ENCODE measurements around the gene IL1RAP. TPM values are rescaled to one million over a fixed set of nuclear protein-coding genes. Genes with fewer than 3 reads are reported as not detected.

Gene IL1RAP
- total RNA-seq, 2 experiments from 2014 or later = 13.7 to 14.7 TPM

DNA sequence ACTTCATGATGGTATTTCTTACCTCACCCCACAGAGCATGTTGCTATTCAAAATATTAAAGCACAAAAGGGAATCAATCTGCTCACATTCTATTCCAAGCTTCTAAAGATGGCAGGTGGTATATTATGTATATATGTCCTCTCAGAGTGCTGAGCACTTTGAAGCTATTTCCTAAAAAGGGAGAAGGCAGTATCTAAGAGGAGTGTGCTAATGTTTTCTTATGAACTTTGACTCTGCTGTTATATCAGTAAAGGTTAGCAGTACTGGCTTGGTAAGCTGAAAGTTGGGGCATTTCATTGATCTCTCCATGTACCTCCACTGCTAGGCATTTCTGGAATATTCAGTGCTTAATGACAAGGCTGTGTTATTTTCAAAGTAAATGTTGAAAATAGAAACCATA is 43.4 kb downstream of the IL1RAP start:
- Histone ChIP-seq H3K27ac (ENCODE audit: low read depth in 1 of 2, low read length in 2 of 2) (no peak overlapping the region), H3K4me1 (ENCODE audit: insufficient read depth, low read length) (no peaks in the 10 kb centered on the region), H3K9me3 (ENCODE audit: control insufficient read depth in 1 of 2, insufficient read depth in 1 of 2, low read length in 2 of 2) (peaks cover 0 to 6% of the 10 kb centered on the region in 2 experiments), H3K27me3 (ENCODE audit: control insufficient read depth in 1 of 2, insufficient read depth in 2 of 2, low read length in 2 of 2) (no peaks in the 10 kb centered on the region), H3K36me3 (ENCODE audit: insufficient read depth, low read length) (no peaks in the 10 kb centered on the region), H3K4me3 (ENCODE audit: low read length) (no peak overlapping the region)
- POLR2A ChIA-PET = interaction anchor here (0.7 kb wide), 1 partner anchor 19 kb away, joined by 3 read pairs; no protein-coding TSS in a partner anchor
- DNase-seq (no peak), ATAC-seq (ENCODE audit: poor library complexity) (no peak)
- CTCF ChIA-PET = no interaction called here
- intact Hi-C loops (cut with DNase I, micrococcal nuclease) = no loop called here
- no peak overlapping the region for H3K27ac Mint-ChIP-seq
- H3K4me3 Mint-ChIP-seq = no peak overlapping the region
- H3K9me3 Mint-ChIP-seq = peaks cover 2% of the 10 kb centered on the region
- peaks cover 59% of the 10 kb centered on the region for H3K36me3 Mint-ChIP-seq (ENCODE audit: low read depth)
- H3K4me1 Mint-ChIP-seq (ENCODE audit: low read depth) = no peaks in the 10 kb centered on the region
- H3K27me3 Mint-ChIP-seq = no peaks in the 10 kb centered on the region
- TF ChIP-seq, protein P1, sequence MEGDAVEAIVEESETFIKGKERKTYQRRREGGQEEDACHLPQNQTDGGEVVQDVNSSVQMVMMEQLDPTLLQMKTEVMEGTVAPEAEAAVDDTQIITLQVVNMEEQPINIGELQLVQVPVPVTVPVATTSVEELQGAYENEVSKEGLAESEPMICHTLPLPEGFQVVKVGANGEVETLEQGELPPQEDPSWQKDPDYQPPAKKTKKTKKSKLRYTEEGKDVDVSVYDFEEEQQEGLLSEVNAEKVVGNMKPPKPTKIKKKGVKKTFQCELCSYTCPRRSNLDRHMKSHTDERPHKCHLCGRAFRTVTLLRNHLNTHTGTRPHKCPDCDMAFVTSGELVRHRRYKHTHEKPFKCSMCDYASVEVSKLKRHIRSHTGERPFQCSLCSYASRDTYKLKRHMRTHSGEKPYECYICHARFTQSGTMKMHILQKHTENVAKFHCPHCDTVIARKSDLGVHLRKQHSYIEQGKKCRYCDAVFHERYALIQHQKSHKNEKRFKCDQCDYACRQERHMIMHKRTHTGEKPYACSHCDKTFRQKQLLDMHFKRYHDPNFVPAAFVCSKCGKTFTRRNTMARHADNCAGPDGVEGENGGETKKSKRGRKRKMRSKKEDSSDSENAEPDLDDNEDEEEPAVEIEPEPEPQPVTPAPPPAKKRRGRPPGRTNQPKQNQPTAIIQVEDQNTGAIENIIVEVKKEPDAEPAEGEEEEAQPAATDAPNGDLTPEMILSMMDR (IDR thresholded peaks at IDR 0.05) = no peak

DNA sequence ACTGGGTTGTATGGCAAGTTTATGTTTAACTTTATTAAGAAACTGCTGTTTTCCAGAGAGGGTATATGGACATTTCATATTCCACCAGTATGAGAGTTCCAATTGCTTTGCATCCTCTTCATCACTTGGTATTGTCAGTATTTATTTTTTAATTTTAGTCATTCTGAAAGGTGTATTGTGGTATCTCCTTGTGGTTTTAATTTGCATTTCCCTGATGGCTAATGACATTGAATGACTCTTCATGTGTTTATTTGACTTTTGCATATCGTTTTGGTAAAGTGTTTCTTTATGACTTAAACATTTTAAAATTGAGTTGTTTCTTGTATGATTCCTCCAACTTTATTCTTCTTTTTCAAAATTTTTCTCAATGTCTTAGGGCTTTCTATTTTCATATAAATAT is 44.4 kb downstream of the IL1RAP start:
- H3K4me1 ChIP-seq (ENCODE audit: insufficient read depth, low read length) = no peaks in the 10 kb centered on the region
- intact Hi-C loops (cut with DNase I, micrococcal nuclease) = no loop called here
- Mint-ChIP-seq H3K9me3 (no peaks in the 10 kb centered on the region), H3K36me3 (ENCODE audit: low read depth) (peaks cover 51% of the 10 kb centered on the region), H3K27me3 (no peaks in the 10 kb centered on the region), H3K4me1 (ENCODE audit: low read depth) (no peaks in the 10 kb centered on the region), H3K4me3 (no peak overlapping the region), H3K27ac (no peak overlapping the region)
- H3K9me3 ChIP-seq (ENCODE audit: control insufficient read depth in 1 of 2, insufficient read depth in 1 of 2, low read length in 2 of 2) = peaks cover 0 to 4% of the 10 kb centered on the region in 2 experiments
- no peak overlapping the region for H3K27ac ChIP-seq (ENCODE audit: low read depth in 1 of 2, low read length in 2 of 2)
- TF ChIP-seq, protein P1 (IDR thresholded peaks at IDR 0.05) = no peak
- ChIA-PET CTCF (no interaction called here), POLR2A (no interaction called here)
- H3K4me3 ChIP-seq (ENCODE audit: low read length) = no peak overlapping the region
- ATAC-seq (ENCODE audit: poor library complexity) (no peak), DNase-seq (no peak)
- H3K27me3 ChIP-seq (ENCODE audit: control insufficient read depth in 1 of 2, insufficient read depth in 2 of 2, low read length in 2 of 2) = no peaks in the 10 kb centered on the region
- H3K36me3 ChIP-seq (ENCODE audit: insufficient read depth, low read length) = no peaks in the 10 kb centered on the region

DNA sequence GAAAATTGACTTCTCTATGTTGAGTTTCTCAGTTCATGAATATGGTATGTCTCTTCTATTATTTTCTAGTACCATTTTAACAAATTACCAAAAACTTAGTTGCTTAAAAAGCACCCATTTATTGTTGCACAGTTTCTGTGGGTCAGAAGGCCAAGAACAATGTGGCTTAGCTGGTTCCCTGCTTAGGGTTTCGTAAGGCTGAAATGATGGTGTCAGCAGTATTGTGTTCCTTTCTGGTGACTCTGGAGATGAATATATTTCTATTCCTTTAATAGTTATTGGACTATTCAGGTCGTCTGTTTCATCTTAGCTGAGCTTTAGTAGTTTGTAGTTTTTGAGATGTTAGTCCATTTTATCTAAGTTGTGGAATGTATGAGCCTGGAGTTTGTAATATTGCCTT is 44.9 kb downstream of the IL1RAP start:
- CTCF ChIA-PET = no interaction called here
- DNase-seq (no peak), ATAC-seq (ENCODE audit: poor library complexity) (no peak)
- H3K27ac ChIP-seq (ENCODE audit: low read depth in 1 of 2, low read length in 2 of 2) = no peak overlapping the region
- POLR2A ChIA-PET = no interaction called here
- intact Hi-C loops (cut with DNase I, micrococcal nuclease) = no loop called here
- H3K4me3 Mint-ChIP-seq = no peak overlapping the region
- peaks cover 49% of the 10 kb centered on the region for H3K36me3 Mint-ChIP-seq (ENCODE audit: low read depth)
- no peaks in the 10 kb centered on the region for H3K9me3 ChIP-seq (ENCODE audit: control insufficient read depth in 1 of 2, insufficient read depth in 1 of 2, low read length in 2 of 2)
- no peaks in the 10 kb centered on the region for H3K36me3 ChIP-seq (ENCODE audit: insufficient read depth, low read length)
- H3K4me3 ChIP-seq (ENCODE audit: low read length) = no peak overlapping the region
- no peak overlapping the region for H3K27ac Mint-ChIP-seq
- no peaks in the 10 kb centered on the region for H3K9me3 Mint-ChIP-seq
- no peaks in the 10 kb centered on the region for H3K27me3 ChIP-seq (ENCODE audit: control insufficient read depth in 1 of 2, insufficient read depth in 2 of 2, low read length in 2 of 2)
- TF ChIP-seq, protein P1 (IDR thresholded peaks at IDR 0.05) = no peak
- no peaks in the 10 kb centered on the region for H3K27me3 Mint-ChIP-seq
- no peaks in the 10 kb centered on the region for H3K4me1 Mint-ChIP-seq (ENCODE audit: low read depth)
- no peaks in the 10 kb centered on the region for H3K4me1 ChIP-seq (ENCODE audit: insufficient read depth, low read length)

All from CD4-positive, alpha-beta T cell (primary cell).